HG03460 (cell line): ENCODE measurements around the gene BDKRB1.

Experiments used
- ATAC-seq: cut with Tn5 transposase; IDR thresholded peaks from one replicate; pipeline ENCODE4 v1.9.1; 2021; ENCODE audit not compliant: unreplicated experiment

The BDKRB1 gene

DNA sequence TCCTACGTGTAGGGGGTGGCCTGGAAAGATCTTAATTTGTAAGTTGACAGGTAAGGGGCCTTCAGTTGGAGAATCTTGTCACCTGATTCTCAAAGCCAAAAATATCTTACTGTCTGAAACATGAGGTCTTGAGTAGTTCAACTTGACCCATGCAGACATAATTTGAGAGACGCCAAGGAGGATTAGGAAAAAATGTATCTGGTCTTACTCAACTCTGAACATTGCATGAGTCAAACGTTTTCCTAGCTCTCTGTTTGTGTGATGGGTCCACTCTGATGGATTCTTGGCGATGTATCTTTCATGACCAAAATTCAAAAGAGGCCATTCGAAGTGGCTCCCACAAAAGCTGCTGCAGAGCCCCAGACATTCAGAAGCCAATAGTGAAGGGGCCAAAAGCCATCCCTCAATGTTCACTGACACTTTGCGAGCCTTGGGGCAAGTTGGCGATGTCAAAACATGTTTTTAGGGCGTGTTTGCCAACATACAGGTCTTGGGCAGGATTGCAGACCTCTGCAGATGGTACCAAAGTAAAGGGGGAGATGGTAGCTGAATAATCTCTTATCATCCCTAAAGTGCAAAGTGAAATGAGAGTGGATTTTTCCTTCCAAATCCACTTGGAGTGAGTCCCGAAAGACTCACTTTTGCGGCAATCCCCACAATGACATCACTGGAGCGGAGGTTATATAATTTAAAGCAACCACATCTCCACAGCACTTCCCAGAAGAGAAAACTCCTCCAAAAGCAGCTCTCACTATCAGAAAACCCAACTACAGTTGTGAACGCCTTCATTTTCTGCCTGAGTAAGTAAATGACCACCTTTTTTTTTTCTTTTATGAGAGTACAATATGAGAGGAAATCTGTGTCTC is at the start of gene BDKRB1:
Gene BDKRB1 (plus strand): TSS at position 710 of the 866 bp plus-strand sequence. CDS start 7,473 bp downstream, outside the sequence.
- ATAC-seq = no peak

DNA sequence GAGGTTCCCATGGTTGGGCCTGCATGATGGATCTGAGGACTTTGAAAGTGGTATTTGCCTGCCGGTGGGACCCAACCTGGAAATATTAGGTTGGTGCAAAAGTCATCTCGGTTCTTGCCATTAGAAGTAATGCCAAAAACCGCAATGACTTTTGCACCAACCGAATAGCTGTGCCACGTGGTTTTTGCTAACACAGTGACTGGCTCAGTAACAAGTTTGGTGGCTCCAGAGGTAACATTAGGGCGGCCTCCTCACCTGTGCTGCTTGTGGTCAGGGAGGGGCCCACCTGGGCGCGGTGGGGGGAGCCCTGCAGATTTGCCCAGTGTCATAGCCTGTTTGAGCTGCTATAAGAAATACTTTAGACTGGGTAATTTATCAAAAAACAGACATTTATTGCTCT is 49.5 kb upstream of the BDKRB1 start:
- no peak for ATAC-seq

DNA sequence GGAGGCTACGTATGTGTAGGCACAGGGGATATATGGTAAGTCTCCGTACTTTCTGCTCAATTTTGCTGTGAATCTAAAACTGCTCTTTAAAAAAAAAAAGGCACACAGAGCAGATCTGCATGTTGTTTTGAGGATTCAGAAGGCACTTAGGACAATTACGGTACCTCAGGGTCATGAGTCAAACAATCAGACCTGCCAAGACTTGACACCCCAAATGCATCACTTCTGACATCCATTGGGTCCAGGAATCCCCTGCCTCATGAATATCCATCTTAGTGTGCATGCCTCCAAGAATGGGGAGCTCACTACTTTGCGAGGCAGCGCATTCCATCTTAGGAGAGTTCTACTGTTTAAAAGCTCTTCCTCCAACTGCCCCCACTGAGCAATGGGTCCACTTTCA is 48.3 kb upstream of the BDKRB1 start:
- no peak for ATAC-seq

DNA sequence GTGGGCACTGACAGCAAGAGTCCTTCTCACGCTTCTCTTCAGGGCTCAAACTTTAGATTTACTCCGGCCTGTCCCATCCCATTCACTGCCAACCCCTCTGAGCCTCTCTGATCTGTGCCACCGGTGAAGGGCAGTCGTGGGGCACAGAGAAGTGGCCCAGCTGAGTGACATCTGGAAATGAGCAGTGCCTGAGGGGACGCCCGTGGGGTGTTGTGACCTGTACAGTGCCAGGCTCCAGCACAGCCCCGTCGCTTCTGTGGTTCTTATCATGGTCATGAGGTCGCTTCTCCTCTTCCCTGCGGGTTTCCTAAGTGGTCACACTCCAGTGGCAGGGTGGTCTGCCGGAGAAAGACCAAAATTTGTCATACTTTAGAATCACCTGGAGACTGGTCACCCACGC is 47.3 kb upstream of the BDKRB1 start:
- no peak for ATAC-seq

DNA sequence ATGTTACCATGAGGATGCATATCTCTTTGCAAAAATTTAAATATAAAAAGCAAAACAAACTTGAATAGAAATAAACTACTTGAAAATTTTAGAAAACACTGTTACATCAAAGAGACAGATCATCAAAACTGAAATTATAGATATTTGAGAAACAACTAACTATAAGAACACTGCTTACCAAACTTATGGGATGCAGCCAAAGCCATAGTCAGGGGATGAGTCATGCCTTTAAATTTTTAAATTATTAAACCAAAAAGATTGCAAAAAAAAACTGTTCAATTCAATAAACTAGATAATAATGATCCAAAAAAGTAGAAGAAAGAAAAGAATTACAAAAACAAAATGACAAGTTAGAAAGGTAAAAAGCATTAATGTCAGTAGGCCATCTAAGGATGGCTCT is 43.9 kb upstream of the BDKRB1 start:
- ATAC-seq = no peak

DNA sequence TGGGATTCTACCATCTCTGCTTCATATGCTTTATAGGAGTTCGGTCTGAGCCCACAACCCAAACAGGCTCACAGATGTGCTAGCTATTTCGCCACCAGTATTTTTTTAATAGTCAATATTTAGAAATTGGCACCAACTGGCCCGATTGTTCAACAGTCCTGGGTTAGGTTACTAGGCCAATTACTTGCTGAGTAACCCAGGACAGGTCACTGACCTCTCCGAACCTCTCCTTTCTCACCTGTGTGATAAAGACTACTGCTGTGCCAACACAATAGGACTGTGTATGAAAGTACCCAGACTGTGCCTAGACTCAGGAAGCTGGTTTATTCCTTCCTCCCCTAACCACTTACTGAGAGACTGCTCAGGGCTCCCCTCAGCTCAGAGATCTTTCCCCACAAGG is 43.1 kb upstream of the BDKRB1 start:
- no peak for ATAC-seq

DNA sequence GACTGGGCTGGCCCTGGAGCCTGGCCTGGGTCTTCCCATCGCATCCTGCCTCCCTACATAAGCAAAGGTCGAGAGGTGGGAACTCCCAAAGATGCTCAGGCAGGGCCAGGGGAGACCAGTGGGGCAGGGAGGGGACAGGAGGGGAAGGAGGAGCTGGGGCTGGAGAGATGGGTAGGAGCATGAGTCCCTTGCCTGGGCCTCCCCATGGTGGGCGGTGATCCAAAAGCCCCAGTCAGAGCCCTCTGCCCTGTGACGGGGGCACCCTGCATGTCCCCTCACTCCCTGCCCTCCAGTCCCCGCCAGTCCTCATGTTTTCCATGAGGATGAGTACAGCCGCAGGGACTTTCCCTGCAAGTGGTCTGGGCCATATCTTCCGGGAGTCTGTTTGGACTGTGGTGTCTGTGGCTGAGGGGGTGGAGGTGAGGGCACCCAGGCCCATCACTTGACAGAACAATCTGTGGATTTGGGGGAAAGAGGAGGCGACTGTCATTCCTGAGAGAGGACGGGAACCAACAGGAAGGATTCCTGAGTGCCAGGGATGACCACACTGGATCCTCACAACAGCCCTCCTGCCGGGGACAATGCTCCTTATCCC is 42.0 kb upstream of the BDKRB1 start:
- no peak for ATAC-seq

DNA sequence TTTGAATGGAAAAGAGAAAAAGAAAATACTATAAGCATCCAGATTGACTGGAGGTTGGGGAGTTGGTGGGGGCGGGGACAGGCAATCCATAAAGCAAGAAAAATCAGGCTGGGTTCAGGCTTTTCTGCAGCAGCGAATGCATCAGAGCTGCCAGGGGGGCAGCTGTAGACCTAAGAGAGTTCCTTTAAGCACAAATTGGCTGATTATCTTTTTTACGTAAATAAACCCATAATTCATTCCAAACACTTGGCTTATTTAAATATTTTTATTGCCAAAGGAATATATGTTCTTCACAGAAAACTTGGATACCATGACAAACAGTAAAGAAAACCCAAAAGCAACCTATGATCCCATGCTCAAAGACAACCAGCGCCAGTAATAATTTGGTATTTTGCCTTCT is 41.2 kb upstream of the BDKRB1 start:
- no peak for ATAC-seq

DNA sequence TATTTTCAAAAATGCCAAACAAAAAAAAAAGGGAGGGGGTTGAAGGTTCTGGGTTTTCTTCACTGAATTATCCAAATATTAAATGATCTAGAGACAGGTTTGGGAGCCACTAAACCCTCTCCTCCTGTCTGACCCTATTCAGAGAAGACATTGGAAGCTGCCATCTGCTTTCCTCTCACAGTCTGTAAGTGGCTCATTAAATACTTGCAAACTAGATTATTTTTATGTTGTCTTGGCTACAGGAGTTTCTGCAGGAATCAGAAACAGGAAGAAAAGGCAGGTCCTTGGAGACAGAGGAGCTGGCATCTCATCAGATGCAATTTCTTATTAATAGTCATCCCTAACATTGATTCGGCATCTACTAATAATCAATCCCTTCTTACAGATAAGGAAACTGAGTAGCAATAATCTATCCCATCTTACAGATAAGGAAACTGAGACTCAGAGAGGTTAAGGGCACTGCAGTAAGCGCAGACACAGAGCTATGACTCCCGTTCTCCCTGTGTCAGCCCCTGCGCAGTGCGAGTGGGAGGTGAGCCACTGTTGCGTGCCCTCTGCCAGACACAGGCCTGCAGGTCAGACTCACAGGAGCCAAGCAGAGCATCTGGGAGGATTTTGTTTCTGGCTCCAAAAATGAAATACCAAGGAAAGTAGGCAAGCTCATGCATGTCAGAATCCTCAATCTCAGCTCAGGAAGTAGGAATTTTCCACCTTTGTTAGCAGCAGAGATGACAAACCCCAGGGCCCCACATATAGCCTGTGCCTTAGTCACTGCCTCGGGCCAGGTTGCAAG is 40.4 kb upstream of the BDKRB1 start:
- ATAC-seq = no peak

DNA sequence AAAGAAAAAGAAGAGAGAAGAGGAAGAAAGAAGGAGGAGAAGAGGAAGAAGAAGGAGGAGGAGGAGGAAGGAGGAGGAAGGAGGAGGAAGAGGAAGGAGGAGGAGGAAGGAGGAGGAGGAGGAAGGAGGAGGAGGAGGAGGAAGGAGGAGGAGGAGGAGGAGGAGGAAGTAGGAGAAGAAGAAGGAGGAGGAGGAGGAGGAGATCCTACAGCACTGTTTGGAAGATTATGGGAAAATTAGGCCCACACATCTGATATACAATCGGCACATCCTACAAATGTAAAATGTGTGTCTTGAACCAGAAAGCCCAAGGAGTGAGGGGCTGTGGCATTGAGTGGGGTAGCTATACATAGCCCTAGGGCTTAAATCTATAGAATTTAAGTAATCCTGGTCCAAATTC is 39.4 kb upstream of the BDKRB1 start:
- no peak for ATAC-seq

DNA sequence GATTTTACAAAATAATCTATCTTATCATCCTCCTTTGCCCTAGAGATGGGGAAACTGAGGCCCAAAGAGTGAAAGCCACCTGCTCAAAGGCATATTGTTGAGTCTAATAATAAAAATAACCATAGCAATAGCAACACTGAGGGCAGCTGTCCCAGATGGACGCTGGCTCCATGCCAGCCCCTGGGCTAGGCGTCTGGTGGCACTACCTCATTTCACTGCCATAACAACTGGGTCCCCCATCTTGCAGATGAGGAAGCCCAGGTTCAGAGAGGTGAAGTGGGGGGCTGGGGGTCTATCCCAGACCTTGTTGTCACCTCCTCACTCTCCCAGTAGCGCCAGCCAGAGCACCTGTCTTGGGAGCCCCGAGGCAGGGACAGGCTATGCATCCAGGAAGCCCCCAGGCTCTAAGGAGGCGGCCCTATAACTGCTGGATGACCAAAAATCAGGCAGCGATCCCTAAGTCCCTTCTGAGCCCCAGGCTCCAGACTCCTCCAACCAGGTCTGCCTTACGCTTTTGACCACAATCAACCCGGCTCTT is 38.6 kb upstream of the BDKRB1 start:
- no peak for ATAC-seq

DNA sequence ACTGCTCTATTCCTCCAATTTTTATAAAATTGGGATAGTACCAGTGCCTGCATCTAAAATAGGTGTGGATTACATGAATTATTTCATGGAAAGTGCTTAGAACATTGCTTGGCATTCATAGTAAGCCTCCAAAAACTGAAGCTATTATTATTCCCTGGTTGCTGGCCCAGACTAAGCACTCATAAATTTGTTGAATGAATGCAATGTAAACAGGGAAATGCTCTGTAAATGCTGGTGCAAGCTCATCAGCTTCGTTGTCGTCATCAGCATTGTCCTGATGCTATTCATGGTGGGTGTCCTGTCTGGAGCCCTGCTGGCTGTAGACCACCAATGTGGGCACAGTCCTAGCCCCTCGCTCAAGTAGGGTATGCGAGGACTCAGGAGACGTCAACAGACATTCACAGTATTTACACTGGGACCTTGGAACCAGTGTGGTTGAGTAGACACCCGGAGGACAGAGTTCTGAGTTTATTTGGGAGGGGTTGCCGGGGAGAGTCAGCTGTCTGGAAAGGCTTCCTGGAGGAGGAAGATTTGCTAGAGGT is 34.8 kb upstream of the BDKRB1 start:
- ATAC-seq = no peak

DNA sequence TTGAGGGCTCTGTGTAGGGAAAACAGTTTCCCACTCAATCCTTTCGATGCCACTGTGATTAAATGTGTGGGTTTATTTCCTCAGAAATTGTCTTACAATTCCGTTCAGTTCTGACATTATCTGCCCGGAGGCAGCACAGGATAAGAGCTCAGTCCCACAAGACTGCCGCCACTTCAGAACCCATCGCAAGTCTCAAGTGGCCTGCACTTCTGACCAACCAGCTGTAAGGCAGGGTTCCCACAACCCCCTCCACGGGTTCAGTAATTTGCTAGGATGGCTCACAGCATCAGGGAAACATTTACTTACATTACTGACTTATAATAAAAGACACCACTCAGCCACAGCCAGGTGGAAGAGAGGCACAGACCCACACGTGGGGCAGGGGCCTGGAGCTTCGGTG is 34.2 kb upstream of the BDKRB1 start:
- ATAC-seq = no peak

DNA sequence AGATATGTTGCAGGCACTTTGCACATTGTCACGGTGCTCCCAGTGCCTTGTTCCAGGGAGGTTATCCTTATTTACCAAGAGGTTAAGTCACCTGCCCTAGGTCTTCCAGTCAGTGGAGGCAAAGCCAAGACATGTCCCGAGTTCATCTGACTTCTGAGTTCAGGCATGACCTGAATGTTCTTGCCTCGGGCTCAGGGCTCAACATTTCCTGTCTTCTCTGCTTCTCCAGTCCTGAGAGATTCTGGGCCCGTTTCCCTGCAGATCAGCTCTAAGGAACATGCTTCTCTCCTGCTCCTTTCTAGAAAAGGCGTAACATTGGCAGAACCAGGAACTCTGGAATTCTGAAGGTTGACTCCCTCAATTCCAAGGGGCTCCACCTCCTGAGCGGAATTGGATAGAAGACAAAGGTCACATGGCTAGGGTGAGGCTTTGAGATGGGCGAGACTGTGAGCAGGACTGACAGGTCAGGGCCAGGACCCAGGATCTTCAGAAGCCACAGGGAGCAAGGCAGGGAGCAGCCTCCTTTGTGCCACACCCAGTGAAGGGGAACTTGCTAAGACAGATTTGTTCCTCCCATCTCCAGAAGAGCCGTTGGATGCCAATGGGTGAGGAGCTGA is 31.4 kb upstream of the BDKRB1 start:
- ATAC-seq = no peak

DNA sequence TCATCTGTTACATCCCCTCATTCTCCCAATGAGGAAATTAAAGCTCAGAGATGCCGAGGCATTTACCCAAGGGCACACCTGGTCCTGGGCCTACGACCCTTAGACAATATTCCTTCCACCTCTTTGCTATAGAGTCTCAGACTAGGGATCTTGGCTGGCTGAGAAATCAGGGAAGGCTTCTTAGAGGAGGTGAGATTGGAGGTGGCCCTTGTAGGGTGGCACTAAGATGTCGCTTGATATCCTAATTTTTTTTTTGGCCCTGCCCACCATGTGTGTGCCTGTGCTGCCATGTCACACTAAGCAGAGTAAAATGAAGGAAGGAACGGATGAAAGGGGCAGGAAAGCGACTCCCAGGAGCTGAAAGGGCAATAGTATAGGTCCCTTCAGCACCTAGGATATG is 30.8 kb upstream of the BDKRB1 start:
- ATAC-seq = no peak

DNA sequence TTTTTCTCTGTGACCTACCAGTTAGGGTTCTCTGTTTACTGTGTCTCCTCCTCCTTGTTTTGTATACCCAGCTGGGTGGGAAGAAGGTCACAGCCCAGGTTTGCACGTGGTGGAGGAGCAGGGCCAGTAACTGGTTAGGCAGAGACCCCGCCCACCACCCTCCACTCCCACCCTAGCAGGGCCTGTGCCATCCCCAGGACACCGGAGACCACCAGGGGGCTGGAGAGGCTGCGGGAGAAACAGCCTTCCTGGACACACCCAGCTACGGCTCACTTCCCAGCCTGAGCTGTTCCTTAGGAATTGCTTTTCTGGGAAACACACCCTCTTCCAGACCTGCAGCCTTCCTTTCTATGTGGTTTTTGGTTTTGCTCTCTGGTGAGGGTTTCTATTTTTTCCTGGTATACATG is 30.3 kb upstream of the BDKRB1 start:
- no peak for ATAC-seq

DNA sequence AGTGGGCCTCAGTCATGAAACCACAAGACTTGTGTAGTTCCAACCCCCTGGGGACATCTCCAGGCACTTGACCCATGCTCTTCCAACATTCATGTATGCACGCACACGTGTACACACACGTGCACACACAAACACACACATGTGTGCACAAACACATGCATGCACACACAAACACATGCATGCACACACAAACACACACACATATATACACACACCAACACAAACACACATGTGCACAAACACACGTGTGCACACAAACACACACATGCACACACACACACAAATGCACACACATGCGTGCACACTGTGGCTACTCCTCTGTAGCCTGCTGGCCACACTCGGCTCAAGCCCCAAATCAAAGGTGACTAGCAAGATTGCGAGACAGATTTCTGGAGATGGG is 28.6 kb upstream of the BDKRB1 start:
- no peak for ATAC-seq

DNA sequence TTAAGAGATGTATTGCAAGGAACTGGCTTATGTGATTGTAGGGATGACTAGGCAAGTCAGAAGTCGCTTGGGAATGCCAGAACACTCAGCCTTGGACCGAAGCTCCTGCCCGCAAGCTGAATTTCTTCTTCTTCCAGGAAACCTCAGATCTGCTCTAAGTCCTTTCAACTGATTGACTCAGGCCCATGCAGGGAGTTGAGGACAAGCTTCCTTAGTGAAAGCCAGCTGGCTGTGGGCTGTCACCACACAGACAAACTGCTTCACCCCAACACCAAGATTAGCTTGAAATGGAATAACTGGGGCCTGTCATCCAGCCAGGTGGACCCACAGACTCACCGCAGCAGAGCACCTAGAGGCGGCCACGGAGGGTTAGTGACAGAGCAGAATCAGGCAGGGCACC is 26.7 kb upstream of the BDKRB1 start:
- ATAC-seq = no peak

DNA sequence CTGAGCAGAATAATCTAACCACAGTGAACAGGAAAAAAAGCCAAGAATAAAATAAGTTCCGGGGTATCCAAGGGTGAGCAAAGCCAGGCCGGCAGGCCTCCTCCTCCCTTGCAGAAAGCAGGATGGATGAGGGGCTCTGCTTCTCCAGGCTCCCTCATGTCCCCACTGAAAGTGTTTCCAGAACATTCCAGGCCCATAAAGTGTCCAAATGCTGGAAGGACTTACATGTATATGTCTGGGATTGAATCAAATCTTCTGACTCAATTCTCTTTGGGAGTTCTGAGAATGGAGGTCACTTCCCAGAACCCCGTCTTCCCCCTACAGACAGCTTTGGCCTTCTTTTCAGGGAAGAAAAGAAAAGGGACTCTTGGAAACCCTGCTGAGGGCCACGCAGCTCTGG is 25.0 kb upstream of the BDKRB1 start:
- no peak for ATAC-seq

DNA sequence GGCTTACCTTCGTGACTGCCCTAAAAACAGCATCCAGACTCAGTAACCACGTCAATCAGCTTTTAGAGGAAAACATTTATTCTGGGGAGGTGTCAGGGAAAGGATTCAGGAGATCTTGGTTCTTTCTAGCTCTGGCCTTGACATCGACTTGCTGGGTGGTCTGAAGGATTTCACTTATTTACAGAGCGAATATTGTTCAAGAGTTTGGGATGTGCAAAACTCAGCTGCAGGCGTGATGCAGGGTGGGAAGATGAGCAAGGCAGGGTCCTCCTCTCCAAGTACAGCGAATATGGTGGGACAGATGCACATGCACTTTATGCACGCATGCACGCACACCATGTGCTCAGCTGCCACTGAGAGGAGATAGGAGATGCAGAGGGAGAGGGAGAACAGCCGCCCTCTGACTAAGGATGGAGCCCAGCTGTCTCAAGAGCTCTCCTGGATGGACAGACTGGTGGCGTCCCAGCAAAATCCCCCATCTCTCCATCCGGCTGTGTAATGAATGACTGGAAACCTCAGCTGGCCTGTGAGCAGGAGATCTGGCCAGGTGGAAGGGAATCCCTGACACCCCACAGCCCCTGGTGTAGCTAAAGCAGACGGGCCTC is 24.4 kb upstream of the BDKRB1 start:
- ATAC-seq = no peak

DNA sequence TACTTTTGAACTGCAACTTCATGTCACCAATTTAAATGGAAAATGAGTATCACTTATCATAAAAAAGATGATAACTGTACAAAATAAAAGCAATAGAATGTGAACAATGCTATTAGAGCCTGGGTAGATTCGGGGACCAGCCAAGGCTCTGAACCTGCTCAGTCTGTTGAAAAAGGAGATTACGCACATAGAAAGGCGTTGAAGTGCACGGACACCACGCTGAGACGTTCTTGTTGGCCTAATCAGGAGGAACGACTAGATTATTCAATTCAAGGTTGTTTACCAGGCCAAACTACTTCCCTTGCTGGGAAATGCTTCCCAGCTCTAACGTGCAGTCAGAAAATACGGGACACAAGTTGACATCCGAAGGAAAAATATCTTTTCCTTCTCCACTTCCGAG is 23.5 kb upstream of the BDKRB1 start:
- ATAC-seq = no peak
